Measurements from ENCODE around the gene GCLC.

DNA sequence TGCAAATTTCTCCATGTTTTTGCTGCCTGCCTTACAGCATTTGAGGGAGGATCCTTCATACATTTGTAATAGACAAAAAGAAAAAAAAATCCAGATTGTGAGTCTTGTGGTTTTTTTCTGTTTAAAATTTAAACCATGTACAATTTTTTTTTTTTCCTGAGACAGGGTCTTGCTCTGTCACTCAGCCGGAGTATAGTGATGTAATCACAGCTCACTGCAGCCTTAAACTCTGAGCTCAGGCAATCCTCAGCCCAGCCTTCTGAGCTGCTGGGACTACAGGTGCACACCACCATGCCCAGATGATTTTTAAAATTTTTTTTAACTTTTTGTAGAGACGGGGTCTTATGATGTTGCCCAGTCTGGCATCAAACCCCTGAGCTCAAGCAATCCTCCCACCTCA, 97.0 kb downstream of the GCLC start:
- TF ChIP-seq POLR2A (IDR thresholded peaks at IDR 0.05) (no peak), POLR2AphosphoS5 (IDR thresholded peaks at IDR 0.05; ENCODE audit: insufficient read depth in 1 of 2, low read depth in 1 of 2) (no peak)
- TF ChIP-seq, protein P1, sequence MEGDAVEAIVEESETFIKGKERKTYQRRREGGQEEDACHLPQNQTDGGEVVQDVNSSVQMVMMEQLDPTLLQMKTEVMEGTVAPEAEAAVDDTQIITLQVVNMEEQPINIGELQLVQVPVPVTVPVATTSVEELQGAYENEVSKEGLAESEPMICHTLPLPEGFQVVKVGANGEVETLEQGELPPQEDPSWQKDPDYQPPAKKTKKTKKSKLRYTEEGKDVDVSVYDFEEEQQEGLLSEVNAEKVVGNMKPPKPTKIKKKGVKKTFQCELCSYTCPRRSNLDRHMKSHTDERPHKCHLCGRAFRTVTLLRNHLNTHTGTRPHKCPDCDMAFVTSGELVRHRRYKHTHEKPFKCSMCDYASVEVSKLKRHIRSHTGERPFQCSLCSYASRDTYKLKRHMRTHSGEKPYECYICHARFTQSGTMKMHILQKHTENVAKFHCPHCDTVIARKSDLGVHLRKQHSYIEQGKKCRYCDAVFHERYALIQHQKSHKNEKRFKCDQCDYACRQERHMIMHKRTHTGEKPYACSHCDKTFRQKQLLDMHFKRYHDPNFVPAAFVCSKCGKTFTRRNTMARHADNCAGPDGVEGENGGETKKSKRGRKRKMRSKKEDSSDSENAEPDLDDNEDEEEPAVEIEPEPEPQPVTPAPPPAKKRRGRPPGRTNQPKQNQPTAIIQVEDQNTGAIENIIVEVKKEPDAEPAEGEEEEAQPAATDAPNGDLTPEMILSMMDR (IDR thresholded peaks at IDR 0.05), result no peak
